H1 (cell line): ENCODE data around the gene CORO2B. TPM values are rescaled to one million over a fixed set of nuclear protein-coding genes. Genes with fewer than 3 reads are reported as not detected.

Experiments
- BACH1 ChIP-seq: IDR thresholded peaks from 2 replicates; pipeline ENCODE4 v1.6.1; 2012; ENCODE audit warnings: low read length, improper control_type of control experiment
- CREB1 ChIP-seq: IDR thresholded peaks from 2 replicates; pipeline ENCODE4 v1.6.1; 2012; ENCODE audit warnings: inconsistent platforms
- FOSL1 ChIP-seq: IDR thresholded peaks from 2 replicates; pipeline ENCODE4 v1.6.1; 2011; ENCODE audit warnings: mild to moderate bottlenecking, low read depth, low read length, moderate library complexity; ENCODE audit not compliant: insufficient read depth
- GABPA ChIP-seq: IDR thresholded peaks from 2 replicates; pipeline ENCODE4 v1.6.1; 2011; ENCODE audit warnings: mild to moderate bottlenecking, low read length, moderate library complexity, borderline replicate concordance; ENCODE audit not compliant: insufficient read depth
- JUN ChIP-seq: IDR thresholded peaks from 2 replicates; pipeline ENCODE4 v1.6.1; 2011; ENCODE audit warnings: low read depth, mild to moderate bottlenecking, improper control_type of control experiment, low read length
- NANOG ChIP-seq: IDR thresholded peaks from 2 replicates; pipeline ENCODE4 v1.6.1; 2011; ENCODE audit warnings: low read length, low read depth, mild to moderate bottlenecking, inconsistent platforms; ENCODE audit not compliant: insufficient read depth, poor library complexity, severe bottlenecking
- YY1 ChIP-seq: IDR thresholded peaks from 2 replicates; pipeline ENCODE4 v1.6.1; 2011; ENCODE audit warnings: low read depth, mild to moderate bottlenecking, low read length
- polyA plus RNA-seq, 7 experiments: library from polyadenylated mRNA; depleted of rRNA in 3 of 7; stranded (reverse) in 5 of 7; unstranded in 2 of 7; fragments of >200 nt in 5 of 7; fragments of 200-250 nt in 2 of 7; gene quantifications; 1 replicate in 5 of 7; 2 replicates in 1 of 7; 4 replicates in 1 of 7; pipeline versions ENCODE4 v1.2.1 to v1.2.3, GENCODE V29; 2011 to 2013; ENCODE audit warnings: missing spikeins in 2 of 7, mixed read lengths in 2 of 7
- total RNA-seq: library from RNA; stranded (reverse); fragmentation: NEBNext Ultra II Directional; extraction: Animal tissue kit (Norgen Biotek cat#: 25700); gene quantifications from 2 replicates; pipeline ENCODE4 v1.2.1, GENCODE V29; 2021

Gene CORO2B
- total and polyA plus RNA-seq, 2 of the 8 experiments (the other 6 are each of a cell fraction or from before 2014, with no cell fraction given) = 3.4 to 6.7 TPM

- TF ChIP-seq NANOG (no peak), BACH1 (no peak), CREB1 (no peak), GABPA (no peak), JUN (no peak), FOSL1 (no peak), YY1 (no peak)
These were observed 140.3 kb downstream of the CORO2B start (continued) for GRCh38 chr15:68719051-68719450.
